ENCODE measurements around the gene DOK7. TPM values are rescaled to one million over a fixed set of nuclear protein-coding genes. Genes with fewer than 3 reads are reported as not detected.

The DOK7 gene
- total and polyA plus RNA-seq, 4 donors, result 0.13 to 0.84 (median 0.46) TPM

DNA sequence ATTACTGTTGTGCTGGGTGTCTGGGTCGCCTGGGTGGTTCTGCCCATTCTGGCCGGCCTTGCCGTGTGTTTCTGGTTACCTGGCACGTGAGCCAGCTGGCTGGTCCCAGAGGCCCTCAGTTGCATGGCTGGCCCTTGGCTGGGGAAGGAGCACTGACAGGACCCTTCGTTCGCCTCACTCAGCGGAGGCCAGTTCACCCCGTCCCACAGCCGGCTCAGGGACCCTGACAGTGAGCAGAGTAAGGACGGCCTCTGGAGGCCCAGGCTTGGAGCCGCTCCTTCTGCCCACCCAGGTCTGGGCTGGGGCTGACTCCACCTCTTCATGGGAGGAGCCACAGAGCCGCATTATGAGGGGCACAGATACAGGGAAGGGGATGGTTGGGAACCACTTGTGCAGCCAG lies 41.6 kb upstream of the DOK7 start:
- Histone ChIP-seq H3K27ac (ENCODE audit: low read depth in 1 of 2, low read length in 2 of 2) (no peak overlapping the region), H3K27me3 (ENCODE audit: control insufficient read depth in 4 of 4, insufficient read depth in 4 of 4, low read length in 3 of 4) (no peaks in the 10 kb centered on the region), H3K9ac (ENCODE audit: low read depth in 1 of 2, low read length in 2 of 2) (no peak overlapping the region), H3K4me3 (ENCODE audit: low read depth in 1 of 3, low read length in 3 of 3) (no peak overlapping the region), H3K4me1 (ENCODE audit: control insufficient read depth in 4 of 4, insufficient read depth in 4 of 4, low read length in 3 of 4) (peaks cover 0 to 12% (median 5%) of the 10 kb centered on the region in 4 donors), H3K9me3 (ENCODE audit: control insufficient read depth in 4 of 4, low read length in 3 of 4) (no peaks in the 10 kb centered on the region), H3K36me3 (ENCODE audit: control insufficient read depth in 4 of 4, insufficient read depth in 3 of 4, low read depth in 1 of 4, low read length in 3 of 4) (peaks cover 10 to 53% (median 17%) of the 10 kb centered on the region in 4 donors)
- no peak for DNase-seq (ENCODE audit: low spot score)
- 86% methylated on average over 12 of the region's 12 CpGs for WGBS
- TF ChIP-seq YY1 (IDR thresholded peaks at IDR 0.05), result no peak
- no peak for TF ChIP-seq FOXA1 (IDR thresholded peaks at IDR 0.05)
- TF ChIP-seq EGR1 (IDR thresholded peaks at IDR 0.05; ENCODE audit: low read depth in 2 of 2), result no peak
- TF ChIP-seq, protein P1, sequence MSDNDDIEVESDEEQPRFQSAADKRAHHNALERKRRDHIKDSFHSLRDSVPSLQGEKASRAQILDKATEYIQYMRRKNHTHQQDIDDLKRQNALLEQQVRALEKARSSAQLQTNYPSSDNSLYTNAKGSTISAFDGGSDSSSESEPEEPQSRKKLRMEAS (IDR thresholded peaks at IDR 0.05), result no peak
- TF ChIP-seq HNF4A (conservative IDR thresholded peaks at IDR 0.05), result no peak
- TF ChIP-seq, protein P2, sequence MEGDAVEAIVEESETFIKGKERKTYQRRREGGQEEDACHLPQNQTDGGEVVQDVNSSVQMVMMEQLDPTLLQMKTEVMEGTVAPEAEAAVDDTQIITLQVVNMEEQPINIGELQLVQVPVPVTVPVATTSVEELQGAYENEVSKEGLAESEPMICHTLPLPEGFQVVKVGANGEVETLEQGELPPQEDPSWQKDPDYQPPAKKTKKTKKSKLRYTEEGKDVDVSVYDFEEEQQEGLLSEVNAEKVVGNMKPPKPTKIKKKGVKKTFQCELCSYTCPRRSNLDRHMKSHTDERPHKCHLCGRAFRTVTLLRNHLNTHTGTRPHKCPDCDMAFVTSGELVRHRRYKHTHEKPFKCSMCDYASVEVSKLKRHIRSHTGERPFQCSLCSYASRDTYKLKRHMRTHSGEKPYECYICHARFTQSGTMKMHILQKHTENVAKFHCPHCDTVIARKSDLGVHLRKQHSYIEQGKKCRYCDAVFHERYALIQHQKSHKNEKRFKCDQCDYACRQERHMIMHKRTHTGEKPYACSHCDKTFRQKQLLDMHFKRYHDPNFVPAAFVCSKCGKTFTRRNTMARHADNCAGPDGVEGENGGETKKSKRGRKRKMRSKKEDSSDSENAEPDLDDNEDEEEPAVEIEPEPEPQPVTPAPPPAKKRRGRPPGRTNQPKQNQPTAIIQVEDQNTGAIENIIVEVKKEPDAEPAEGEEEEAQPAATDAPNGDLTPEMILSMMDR (IDR thresholded peaks at IDR 0.05; ENCODE audit: low read depth, low read length, missing input control), result no peak
- TF ChIP-seq TAF1 (conservative IDR thresholded peaks at IDR 0.05), result no peak

DNA sequence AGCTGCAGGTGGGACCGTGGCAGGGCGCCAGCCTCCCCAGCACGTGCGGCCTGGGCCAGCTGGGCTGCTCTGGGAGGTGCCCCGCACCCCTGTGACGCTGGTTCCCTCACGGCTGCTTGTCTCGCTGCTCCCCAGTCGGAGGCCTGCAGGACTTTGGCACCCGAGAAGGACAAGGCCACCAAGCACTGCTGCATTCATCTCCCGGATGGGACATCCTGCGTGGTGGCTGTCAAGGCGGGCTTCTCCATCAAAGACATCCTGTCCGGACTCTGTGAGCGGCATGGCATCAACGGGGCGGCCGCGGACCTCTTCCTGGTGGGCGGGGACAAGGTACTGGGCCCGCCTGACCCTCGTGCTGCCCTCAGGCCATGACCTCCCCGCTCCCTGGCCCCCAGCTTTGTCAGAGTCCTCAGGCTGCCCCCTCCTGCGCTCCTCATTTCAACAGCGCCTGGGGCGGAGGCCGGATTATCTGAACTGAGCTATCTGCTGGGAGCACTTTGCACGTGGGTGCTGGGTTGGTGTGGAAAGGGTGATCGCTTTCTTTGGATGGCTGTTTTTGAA lies 40.8 kb upstream of the DOK7 start:
- H3K27me3 ChIP-seq (ENCODE audit: control insufficient read depth in 4 of 4, insufficient read depth in 4 of 4, low read length in 3 of 4), result no peaks in the 10 kb centered on the region
- H3K4me3 ChIP-seq (ENCODE audit: low read depth in 1 of 3, low read length in 3 of 3), result no peak overlapping the region
- H3K36me3 ChIP-seq (ENCODE audit: control insufficient read depth in 4 of 4, insufficient read depth in 3 of 4, low read depth in 1 of 4, low read length in 3 of 4), result peaks cover 7 to 46% (median 11%) of the 10 kb centered on the region in 4 donors
- no peak overlapping the region for H3K27ac ChIP-seq (ENCODE audit: low read depth in 1 of 2, low read length in 2 of 2)
- no peaks in the 10 kb centered on the region for H3K9me3 ChIP-seq (ENCODE audit: control insufficient read depth in 4 of 4, low read length in 3 of 4)
- no peak for DNase-seq (ENCODE audit: low spot score)
- no peak overlapping the region for H3K9ac ChIP-seq (ENCODE audit: low read depth in 1 of 2, low read length in 2 of 2)
- TF ChIP-seq NR2F2 (IDR thresholded peaks at IDR 0.05) (no peak), SP1 (IDR thresholded peaks at IDR 0.05) (no peak), EGR1 (IDR thresholded peaks at IDR 0.05; ENCODE audit: low read depth in 2 of 2) (no peak), HNF4A (conservative IDR thresholded peaks at IDR 0.05) (no peak), RXRA (IDR thresholded peaks at IDR 0.05) (no peak), TAF1 (conservative IDR thresholded peaks at IDR 0.05) (no peak), FOXA2 (IDR thresholded peaks at IDR 0.05) (no peak), FOXA1 (IDR thresholded peaks at IDR 0.05) (no peak), GABPA (IDR thresholded peaks at IDR 0.05 in 1 of 2, conservative IDR thresholded peaks at IDR 0.05 in 1 of 2) (no peak)
- TF ChIP-seq, protein P3, sequence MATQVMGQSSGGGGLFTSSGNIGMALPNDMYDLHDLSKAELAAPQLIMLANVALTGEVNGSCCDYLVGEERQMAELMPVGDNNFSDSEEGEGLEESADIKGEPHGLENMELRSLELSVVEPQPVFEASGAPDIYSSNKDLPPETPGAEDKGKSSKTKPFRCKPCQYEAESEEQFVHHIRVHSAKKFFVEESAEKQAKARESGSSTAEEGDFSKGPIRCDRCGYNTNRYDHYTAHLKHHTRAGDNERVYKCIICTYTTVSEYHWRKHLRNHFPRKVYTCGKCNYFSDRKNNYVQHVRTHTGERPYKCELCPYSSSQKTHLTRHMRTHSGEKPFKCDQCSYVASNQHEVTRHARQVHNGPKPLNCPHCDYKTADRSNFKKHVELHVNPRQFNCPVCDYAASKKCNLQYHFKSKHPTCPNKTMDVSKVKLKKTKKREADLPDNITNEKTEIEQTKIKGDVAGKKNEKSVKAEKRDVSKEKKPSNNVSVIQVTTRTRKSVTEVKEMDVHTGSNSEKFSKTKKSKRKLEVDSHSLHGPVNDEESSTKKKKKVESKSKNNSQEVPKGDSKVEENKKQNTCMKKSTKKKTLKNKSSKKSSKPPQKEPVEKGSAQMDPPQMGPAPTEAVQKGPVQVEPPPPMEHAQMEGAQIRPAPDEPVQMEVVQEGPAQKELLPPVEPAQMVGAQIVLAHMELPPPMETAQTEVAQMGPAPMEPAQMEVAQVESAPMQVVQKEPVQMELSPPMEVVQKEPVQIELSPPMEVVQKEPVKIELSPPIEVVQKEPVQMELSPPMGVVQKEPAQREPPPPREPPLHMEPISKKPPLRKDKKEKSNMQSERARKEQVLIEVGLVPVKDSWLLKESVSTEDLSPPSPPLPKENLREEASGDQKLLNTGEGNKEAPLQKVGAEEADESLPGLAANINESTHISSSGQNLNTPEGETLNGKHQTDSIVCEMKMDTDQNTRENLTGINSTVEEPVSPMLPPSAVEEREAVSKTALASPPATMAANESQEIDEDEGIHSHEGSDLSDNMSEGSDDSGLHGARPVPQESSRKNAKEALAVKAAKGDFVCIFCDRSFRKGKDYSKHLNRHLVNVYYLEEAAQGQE (IDR thresholded peaks at IDR 0.05), result no peak
- TF ChIP-seq, protein P4, sequence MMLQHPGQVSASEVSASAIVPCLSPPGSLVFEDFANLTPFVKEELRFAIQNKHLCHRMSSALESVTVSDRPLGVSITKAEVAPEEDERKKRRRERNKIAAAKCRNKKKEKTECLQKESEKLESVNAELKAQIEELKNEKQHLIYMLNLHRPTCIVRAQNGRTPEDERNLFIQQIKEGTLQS (IDR thresholded peaks at IDR 0.05), result no peak
- H3K4me1 ChIP-seq (ENCODE audit: control insufficient read depth in 4 of 4, insufficient read depth in 4 of 4, low read length in 3 of 4), result peaks cover 0 to 18% (median 8%) of the 10 kb centered on the region in 4 donors
- 92% methylated on average over 29 of the region's 29 CpGs for WGBS
